ENCODE results near the gene SDHA.
"Not testable (repeated sequence)": the region's sequence is repeated elsewhere in the genome, so short reads cannot be mapped to it uniquely, and the experiment has no call there.

The SDHA gene

GRCh38 chr5:298737-299125, 80.6 kb downstream of the SDHA start:
- no peak for DNase-seq (ENCODE audit: low read depth, low spot score)

DNA sequence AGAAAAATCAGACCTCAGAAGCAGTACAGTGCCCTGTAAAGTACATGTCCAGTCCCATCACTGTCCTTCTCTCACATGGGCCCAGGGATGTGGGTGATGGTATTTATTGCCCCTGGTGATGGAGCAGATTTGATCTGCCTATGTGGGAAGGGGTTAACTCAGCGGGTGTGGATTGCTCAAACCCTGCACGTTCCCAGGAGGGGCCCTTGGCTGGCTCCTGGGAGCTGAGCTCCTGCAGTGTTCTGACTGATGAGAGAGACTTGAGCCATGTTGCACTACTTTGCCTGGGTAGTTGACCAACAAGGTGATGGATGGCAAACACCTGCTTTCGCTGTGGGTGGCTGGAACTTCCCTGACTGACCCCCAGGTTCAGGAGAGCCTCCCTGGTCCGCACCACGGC, 81.8 kb downstream of the SDHA start:
- not testable (repeated sequence) for DNase-seq (ENCODE audit: low read depth, low spot score)

- not testable (repeated sequence) for DNase-seq (ENCODE audit: low read depth, low spot score)
These were observed 82.7 kb downstream of the SDHA start for GRCh38 chr5:300691-301435.

DNA sequence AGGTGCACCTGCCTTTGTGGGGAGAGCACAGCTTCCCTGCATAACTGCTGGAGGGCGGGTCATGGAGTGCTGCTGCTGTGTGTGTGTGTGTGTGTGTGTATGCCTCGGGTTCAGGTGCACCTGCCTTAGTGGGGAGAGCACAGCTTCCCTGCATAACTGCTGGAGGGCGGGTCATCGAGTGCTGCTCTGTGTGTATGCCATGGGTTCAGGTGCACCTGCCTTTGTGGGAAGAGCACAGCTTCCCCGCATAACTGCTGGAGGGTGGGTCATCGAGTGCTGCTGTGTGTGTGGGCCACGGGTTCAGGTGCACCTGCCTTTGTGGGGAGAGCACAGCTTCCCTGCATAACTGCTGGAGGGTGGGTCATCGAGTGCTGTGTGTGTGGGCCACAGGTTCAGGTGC, 84.3 kb downstream of the SDHA start:
- DNase-seq (ENCODE audit: low read depth, low spot score) = not testable (repeated sequence)

GRCh38 chr5:302966-303365, 84.8 kb downstream of the SDHA start:
- DNase-seq (ENCODE audit: low read depth, low spot score) = no peak

GRCh38 chr5:303741-304140, 85.6 kb downstream of the SDHA start:
- not testable (repeated sequence) for DNase-seq (ENCODE audit: low read depth, low spot score)

GRCh38 chr5:305050-305449, 86.9 kb downstream of the SDHA start:
- DNase-seq (ENCODE audit: low read depth, low spot score) = no peak

- no peak for DNase-seq (ENCODE audit: low read depth, low spot score)
These were observed 87.3 kb downstream of the SDHA start for GRCh38 chr5:305459-305858.

GRCh38 chr5:306011-306805, 88.1 kb downstream of the SDHA start:
- no peak for DNase-seq (ENCODE audit: low read depth, low spot score)

Measured in ELF-1 (cell line).